Measurements from ENCODE around the gene TRIM74. TPM values are rescaled to one million over a fixed set of nuclear protein-coding genes. Genes with fewer than 3 reads are reported as not detected.
"Not testable (repeated sequence)": the region's sequence is repeated elsewhere in the genome, so short reads cannot be mapped to it uniquely, and the experiment has no call there.

TRIM74 gene
- total and polyA plus RNA-seq, 4 donors, result 0.69 to 0.84 TPM; not detected in 2

DNA sequence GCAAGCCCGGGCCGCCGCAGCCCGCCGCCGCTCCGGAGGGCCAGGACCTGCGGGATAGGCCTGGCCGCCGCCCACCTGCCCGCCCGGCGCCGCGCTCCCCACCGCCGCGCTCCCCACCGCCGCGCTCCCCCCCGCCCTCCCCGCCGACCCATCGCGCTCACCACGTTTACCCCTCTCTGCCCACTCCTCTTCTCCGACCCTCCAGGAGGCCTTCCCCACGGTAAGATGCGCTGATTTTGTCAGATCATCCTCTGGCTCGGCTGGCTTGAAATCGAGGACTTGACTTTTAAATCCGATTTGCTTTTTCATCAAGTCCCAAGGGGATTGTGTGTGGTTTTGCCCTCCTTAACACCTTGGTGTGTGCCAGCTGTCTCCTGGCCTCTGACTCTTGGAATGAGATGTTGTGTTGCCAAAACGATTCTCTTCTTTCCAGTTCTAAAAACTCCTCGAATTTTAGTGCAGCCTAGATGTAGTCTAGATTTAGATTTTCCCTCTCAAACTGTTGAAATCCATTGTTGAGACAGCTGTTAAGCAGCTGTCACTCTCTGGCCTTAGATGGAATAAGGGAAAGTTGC lies 43.6 kb downstream of the TRIM74 start:
- DNase-seq, result no peak
- WGBS, 2 donors, result 0 to 1% methylated on average over 25 to 35 of the region's 35 CpGs
- ATAC-seq (ENCODE audit: low FRiP score), result no peak
- Histone ChIP-seq H3K27me3 (ENCODE audit: control insufficient read depth in 1 of 2, insufficient read depth in 2 of 2, low read length in 1 of 2) (no peaks in the 10 kb centered on the region), H3K36me3 (ENCODE audit: control insufficient read depth in 1 of 2, insufficient read depth in 2 of 2, low read length in 1 of 2) (peaks cover 0 to 5% of the 10 kb centered on the region in 2 donors), H3K4me1 (ENCODE audit: control insufficient read depth in 1 of 2, insufficient read depth in 2 of 2, low read length in 2 of 2) (no peaks in the 10 kb centered on the region), H3K9me3 (ENCODE audit: control insufficient read depth, low read length) (no peaks in the 10 kb centered on the region), H3K27ac (ENCODE audit: low read depth in 1 of 2, low read length in 2 of 2) (peak overlapping the region in 1 of 2 donors; percentile 65), H3K4me3 (ENCODE audit: low read length in 2 of 2) (peak overlapping the region; percentile 54 to 87)
- intact Hi-C loops (cut with DNase I), result loop anchor here in 1 of 2 donors (10.0 kb wide), 1 partner anchor 91 kb away; no protein-coding TSS in a partner anchor

- WGBS, 2 donors, result 0% methylated on average over 83 to 91 of the region's 91 CpGs
- peak; percentile 97 for ATAC-seq (ENCODE audit: low FRiP score)
- no peaks in the 10 kb centered on the region for H3K4me1 ChIP-seq (ENCODE audit: control insufficient read depth in 1 of 2, insufficient read depth in 2 of 2, low read length in 2 of 2)
- H3K4me3 ChIP-seq (ENCODE audit: low read length in 2 of 2), result peak within 1 kb of the TSS; percentile 83 to 87
- DNase-seq, result peak; percentile 84 to 95
- H3K27me3 ChIP-seq (ENCODE audit: control insufficient read depth in 1 of 2, insufficient read depth in 2 of 2, low read length in 1 of 2), result no peaks in the 10 kb centered on the region
- H3K27ac ChIP-seq (ENCODE audit: low read depth in 1 of 2, low read length in 2 of 2), result peak within 1 kb of the TSS; percentile 90 to 93
- peaks cover 0 to 2% of the 10 kb centered on the region in 2 donors for H3K36me3 ChIP-seq (ENCODE audit: control insufficient read depth in 1 of 2, insufficient read depth in 2 of 2, low read length in 1 of 2)
- intact Hi-C loops (cut with DNase I), result loop anchor here in 1 of 2 donors (10.0 kb wide), 1 partner anchor 90 kb away; no protein-coding TSS in a partner anchor
- H3K9me3 ChIP-seq (ENCODE audit: control insufficient read depth, low read length), result no peaks in the 10 kb centered on the region
These were observed 44.3 kb downstream of the TRIM74 start, which contains the start of gene POM121 for GRCh38 chr7:72924733-72925545. POM121 (plus strand) TSS chr7:72925095; CDS start chr7:72925122, 27 bp downstream.

- DNase-seq, result no peak
- intact Hi-C loops (cut with DNase I), result loop anchor here in 1 of 2 donors (10.0 kb wide), 1 partner anchor 90 kb away; no protein-coding TSS in a partner anchor
- WGBS, 2 donors, result 0% methylated on average over 5 of the region's 5 CpGs
These were observed 44.9 kb downstream of the TRIM74 start for GRCh38 chr7:72924386-72924732.

DNA sequence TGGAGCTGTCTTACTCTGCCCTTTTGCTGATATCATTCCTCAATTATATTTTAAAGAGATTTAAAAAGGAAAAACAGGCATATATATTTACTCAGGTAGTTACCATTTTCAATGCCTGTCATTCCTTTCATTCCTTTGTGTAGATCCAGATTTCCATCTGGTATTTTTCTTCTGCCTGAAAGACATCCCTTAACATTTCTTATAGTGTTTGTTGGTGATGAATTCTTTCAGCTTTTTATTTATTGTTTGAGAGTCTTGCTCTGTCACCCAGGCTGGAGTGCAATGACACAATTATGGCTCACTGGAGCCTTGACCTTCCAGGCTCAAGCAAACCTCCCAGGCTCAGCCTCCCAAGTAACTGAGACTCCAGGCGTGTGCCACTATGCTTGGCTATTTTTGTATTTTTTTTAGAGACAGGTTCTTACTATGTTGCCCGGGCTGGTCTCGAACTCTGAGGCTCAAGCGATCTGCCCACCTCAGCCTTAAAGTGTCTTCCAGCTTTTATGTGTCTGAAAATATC lies 50.0 kb downstream of the TRIM74 start:
- H3K36me3 ChIP-seq (ENCODE audit: control insufficient read depth in 1 of 2, insufficient read depth in 2 of 2, low read length in 1 of 2), result no peaks in the 10 kb centered on the region
- 80% methylated on average over 4 of the region's 4 CpGs for WGBS, 2 donors
- H3K4me1 ChIP-seq (ENCODE audit: control insufficient read depth in 1 of 2, insufficient read depth in 2 of 2, low read length in 2 of 2), result no peaks in the 10 kb centered on the region
- no peaks in the 10 kb centered on the region for H3K9me3 ChIP-seq (ENCODE audit: control insufficient read depth, low read length)
- DNase-seq, result no peak
- ATAC-seq (ENCODE audit: low FRiP score), result no peak
- H3K27me3 ChIP-seq (ENCODE audit: control insufficient read depth in 1 of 2, insufficient read depth in 2 of 2, low read length in 1 of 2), result no peaks in the 10 kb centered on the region
- no peak overlapping the region for H3K27ac ChIP-seq (ENCODE audit: low read depth in 1 of 2, low read length in 2 of 2)
- H3K4me3 ChIP-seq (ENCODE audit: low read length in 2 of 2), result no peak overlapping the region
- intact Hi-C loops (cut with DNase I), result loop anchor here in 1 of 2 donors (5.0 kb wide), 1 partner anchor 97 kb away; no protein-coding TSS in a partner anchor

More at GRCh38 chr7:72924386-72924732, 44.9 kb downstream of the TRIM74 start:
- Histone ChIP-seq H3K4me3 (ENCODE audit: low read length in 2 of 2) (peak overlapping the region; percentile 83 to 87), H3K36me3 (ENCODE audit: control insufficient read depth in 1 of 2, insufficient read depth in 2 of 2, low read length in 1 of 2) (peaks cover 0 to 2% of the 10 kb centered on the region in 2 donors), H3K27ac (ENCODE audit: low read depth in 1 of 2, low read length in 2 of 2) (peak overlapping the region; percentile 90 to 93), H3K9me3 (ENCODE audit: control insufficient read depth, low read length) (no peaks in the 10 kb centered on the region), H3K4me1 (ENCODE audit: control insufficient read depth in 1 of 2, insufficient read depth in 2 of 2, low read length in 2 of 2) (no peaks in the 10 kb centered on the region), H3K27me3 (ENCODE audit: control insufficient read depth in 1 of 2, insufficient read depth in 2 of 2, low read length in 1 of 2) (no peaks in the 10 kb centered on the region)
- no peak for ATAC-seq (ENCODE audit: low FRiP score)

DNA sequence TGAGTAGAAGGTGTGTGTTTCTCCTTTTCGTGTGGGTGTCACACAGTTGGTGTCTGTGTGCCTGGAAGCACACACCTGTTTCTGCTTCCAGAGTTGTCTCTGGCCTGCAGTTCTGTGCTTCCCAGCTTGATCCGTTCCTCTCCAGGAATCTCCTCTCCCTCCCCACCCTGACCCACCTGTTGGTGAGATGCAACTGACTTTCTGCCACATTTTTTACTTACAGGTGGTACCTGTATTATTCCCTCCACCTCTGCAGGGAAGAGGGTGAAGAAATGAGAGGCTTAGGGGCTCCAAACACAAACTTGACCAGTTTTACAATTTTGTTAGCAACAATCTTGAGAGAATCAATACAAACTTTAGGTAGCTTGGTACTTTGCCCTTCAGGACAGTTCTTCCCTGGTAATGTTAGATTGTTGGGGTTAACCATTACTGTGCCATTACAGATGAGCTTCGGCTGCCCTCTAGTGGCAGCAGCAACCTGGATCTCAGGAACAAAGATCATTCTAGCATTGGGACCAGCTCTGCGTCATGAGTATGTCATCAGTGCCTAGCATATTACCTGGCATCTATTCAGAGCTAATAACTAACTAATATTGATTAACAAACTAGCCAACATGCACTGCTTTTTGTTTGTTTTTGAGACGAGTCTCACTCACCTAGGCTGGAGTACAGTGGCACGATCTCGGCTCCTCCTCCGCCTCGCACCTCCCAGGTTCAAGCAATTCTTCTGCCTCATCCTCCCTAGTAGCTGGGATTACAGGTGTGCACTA lies 54.3 kb downstream of the TRIM74 start:
- not testable (repeated sequence) for H3K27ac ChIP-seq (ENCODE audit: low read depth in 1 of 2, low read length in 2 of 2); H3K36me3 ChIP-seq (ENCODE audit: control insufficient read depth in 1 of 2, insufficient read depth in 2 of 2, low read length in 1 of 2); H3K9me3 ChIP-seq (ENCODE audit: control insufficient read depth, low read length); ATAC-seq (ENCODE audit: low FRiP score); H3K27me3 ChIP-seq (ENCODE audit: control insufficient read depth in 1 of 2, insufficient read depth in 2 of 2, low read length in 1 of 2); H3K4me1 ChIP-seq (ENCODE audit: control insufficient read depth in 1 of 2, insufficient read depth in 2 of 2, low read length in 2 of 2); H3K4me3 ChIP-seq (ENCODE audit: low read length in 2 of 2)
- peak; percentile 54 to 82 for DNase-seq
- intact Hi-C loops (cut with DNase I), result loop anchor here in 1 of 2 donors (5.0 kb wide), 1 partner anchor 93 kb away; no protein-coding TSS in a partner anchor
- 58 to 65% methylated on average over 9 of the region's 9 CpGs for WGBS, 2 donors

- intact Hi-C loops (cut with DNase I); ATAC-seq (ENCODE audit: low FRiP score); H3K36me3 ChIP-seq (ENCODE audit: control insufficient read depth in 1 of 2, insufficient read depth in 2 of 2, low read length in 1 of 2); H3K27me3 ChIP-seq (ENCODE audit: control insufficient read depth in 1 of 2, insufficient read depth in 2 of 2, low read length in 1 of 2); DNase-seq; H3K4me1 ChIP-seq (ENCODE audit: control insufficient read depth in 1 of 2, insufficient read depth in 2 of 2, low read length in 2 of 2); H3K9me3 ChIP-seq (ENCODE audit: control insufficient read depth, low read length); H3K27ac ChIP-seq (ENCODE audit: low read depth in 1 of 2, low read length in 2 of 2); H3K4me3 ChIP-seq (ENCODE audit: low read length in 2 of 2): not testable (repeated sequence)
- 81 to 85% methylated on average over 10 of the region's 10 CpGs for WGBS, 2 donors
These were observed 55.5 kb downstream of the TRIM74 start for GRCh38 chr7:72913750-72914149.

DNA sequence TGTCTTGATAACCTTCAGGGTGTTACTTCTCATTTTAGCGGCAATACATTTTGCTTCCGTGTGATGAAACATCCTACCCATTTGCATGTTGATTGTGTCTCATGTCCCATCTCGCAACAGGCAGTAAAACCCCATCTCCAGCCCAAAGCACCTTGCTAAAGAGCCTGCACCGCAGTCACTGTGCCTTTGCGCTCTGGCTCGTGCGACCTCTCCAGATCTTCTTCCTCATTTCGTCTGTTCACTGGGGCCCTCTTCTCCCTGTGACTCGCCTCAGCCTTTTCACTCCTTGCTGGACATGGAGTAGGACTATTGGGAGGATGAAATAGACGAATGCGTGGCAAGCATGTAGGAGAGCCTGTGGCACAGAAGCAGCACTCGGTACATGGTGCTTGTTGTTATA lies 57.9 kb downstream of the TRIM74 start:
- H3K4me1 ChIP-seq (ENCODE audit: control insufficient read depth in 1 of 2, insufficient read depth in 2 of 2, low read length in 2 of 2); DNase-seq; H3K9me3 ChIP-seq (ENCODE audit: control insufficient read depth, low read length); ATAC-seq (ENCODE audit: low FRiP score); H3K27me3 ChIP-seq (ENCODE audit: control insufficient read depth in 1 of 2, insufficient read depth in 2 of 2, low read length in 1 of 2); H3K27ac ChIP-seq (ENCODE audit: low read depth in 1 of 2, low read length in 2 of 2); H3K36me3 ChIP-seq (ENCODE audit: control insufficient read depth in 1 of 2, insufficient read depth in 2 of 2, low read length in 1 of 2); H3K4me3 ChIP-seq (ENCODE audit: low read length in 2 of 2); intact Hi-C loops (cut with DNase I): not testable (repeated sequence)
- 86 to 91% methylated on average over 9 to 10 of the region's 12 CpGs for WGBS, 2 donors

Measured in aorta (tissue), 5 donors.